Stimulated activated CD4-positive, alpha-beta T cell treated with anti-CD3 and anti-CD28 coated beads, Interleukin-4, amount 100 ng/mL, for 4 hours (primary cell): ENCODE results near the gene CAMKV.
A peak's percentile ranks its signal among the peaks of the same experiment; 100 is the strongest.
"Not testable (repeated sequence)": the region's sequence is repeated elsewhere in the genome, so short reads cannot be mapped to it uniquely, and the experiment has no call there.

Experiments used
- DNase-seq, 2 experiments: peaks; one replicate each; pipeline ENCODE4 v3.0.0-alpha.2; 2020

Gene CAMKV

DNA sequence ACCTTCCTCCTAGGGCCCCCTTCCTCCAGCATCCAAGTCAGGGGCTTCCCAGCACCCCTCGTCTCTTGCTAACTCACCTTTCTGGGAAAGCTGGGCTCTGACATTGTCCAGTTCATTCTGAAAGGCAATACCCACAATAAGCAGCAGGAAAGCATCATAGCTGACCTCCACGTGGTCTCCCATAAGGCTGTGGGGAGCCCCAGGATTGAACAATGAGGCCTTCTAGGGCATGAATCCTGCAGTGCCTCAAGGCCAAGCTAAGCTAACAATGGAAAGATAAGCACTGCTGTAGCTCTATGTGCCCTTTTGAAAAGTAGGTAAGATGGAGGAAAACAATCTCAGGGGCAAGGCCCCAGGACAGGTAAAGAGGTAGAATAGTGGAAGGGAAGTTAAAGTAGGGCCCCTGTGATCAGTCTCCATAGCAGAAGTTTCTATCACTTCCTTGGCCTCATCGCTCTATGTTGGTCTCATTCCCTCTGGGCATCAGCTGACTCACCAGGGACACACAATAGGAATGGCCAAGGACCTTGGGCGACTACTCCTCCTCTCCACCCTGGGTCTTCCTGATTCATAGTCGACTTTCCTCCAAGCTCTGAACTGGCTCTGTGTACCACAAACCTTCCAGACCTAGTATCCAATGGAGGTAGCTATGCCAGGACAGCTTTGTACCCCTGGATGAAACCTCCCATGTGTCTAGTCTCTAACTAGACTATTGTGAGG lies 25.1 kb downstream of the CAMKV start:
- no peak for DNase-seq

DNA sequence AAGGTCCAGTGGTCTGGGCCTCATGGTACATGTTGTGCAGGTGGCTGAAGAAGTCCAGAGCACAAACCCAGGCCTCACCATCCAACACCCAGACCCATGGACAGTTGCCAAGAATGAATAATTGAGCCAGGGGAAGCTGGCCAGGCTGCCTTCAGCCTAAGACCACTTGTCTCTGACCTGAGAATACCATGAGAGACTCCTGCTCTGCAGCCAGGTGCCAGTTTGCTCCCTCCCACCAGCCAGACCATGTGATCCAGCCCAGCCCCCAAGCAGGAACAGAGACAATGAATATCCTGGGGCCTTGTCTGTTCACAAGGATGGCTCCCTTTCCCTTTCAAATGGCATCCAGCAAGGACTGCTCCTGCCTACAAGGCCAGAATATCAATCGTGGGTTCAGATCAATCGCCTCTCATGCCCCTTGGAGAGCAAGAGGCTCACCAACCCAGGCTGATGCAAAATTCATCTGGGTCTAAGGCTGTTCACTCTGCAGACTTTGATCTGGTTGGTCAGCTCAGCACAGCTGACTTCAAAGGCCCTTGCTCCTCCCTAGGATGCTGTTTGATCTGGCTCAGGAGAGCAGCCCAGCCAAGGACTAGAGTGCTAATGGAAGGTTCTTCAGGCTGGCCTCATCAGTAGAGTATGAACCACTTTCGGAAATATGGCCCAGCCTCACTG lies 26.7 kb downstream of the CAMKV start:
- no peak for DNase-seq

DNA sequence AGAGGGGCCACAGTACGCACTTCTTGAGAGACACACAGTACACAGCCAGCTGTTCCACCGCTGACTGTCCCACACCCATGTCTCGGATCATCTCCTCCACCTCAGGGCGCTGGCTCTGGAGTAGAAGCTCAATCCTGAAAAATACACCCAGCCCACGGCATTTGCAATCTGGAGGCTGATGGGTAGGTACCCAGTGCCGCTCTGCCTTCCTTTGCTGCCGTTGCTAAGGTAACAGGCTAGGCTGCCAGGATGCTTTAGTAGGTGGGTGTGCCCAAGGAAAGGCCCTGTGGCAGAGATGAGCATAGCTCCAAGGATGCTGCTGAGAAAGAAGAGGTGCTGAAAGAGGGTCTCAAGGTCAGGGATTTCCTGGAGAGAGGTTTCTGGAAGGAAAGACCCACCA lies 27.9 kb downstream of the CAMKV start:
- no peak for DNase-seq

DNA sequence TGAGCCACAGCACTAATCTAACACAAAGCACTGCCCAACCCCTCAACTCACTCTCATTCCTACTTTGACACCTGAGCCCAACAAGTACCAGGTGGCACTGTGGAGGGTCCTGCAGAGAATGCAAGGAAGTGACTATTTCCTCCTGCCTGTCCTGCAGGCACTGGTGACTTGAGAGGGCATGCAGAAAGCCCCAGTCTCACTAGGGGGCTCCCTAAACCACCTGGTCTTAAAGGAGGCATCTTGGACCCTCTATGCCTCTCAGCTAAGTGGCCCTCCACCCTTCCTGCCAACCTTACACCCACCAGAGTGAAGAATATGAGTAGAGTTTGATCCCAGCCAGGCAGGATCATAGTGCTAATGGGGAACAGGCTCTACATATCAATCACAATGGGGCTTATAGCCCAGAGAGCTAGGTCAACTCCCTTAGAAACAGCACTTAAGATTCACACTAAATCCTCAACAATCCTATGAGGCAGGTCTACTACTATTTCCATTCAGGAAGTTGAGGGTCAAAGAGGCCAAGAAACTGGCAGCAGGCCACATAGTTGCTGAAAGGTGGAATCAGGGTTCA lies 28.5 kb downstream of the CAMKV start:
- no peak for DNase-seq

DNA sequence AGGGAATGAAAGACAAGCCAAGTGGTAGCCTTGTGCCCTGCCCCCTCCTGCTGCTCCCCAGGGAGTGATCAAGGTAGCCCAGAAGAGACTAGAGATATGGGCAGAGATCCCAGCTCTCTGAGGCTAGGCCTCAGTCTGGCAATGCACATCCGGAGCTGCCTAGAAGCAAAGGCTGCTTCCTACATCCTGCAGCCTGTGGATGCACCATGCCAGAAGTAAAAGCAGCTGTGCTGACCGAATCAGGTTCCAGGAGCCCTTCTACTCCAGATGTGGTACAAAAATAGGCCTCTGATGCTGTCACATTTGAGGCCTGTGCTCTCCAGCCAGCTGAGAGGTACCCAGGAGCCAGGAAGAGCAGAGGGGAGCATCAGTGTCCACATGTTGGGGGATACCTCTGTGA lies 29.3 kb downstream of the CAMKV start:
- DNase-seq, result no peak

DNA sequence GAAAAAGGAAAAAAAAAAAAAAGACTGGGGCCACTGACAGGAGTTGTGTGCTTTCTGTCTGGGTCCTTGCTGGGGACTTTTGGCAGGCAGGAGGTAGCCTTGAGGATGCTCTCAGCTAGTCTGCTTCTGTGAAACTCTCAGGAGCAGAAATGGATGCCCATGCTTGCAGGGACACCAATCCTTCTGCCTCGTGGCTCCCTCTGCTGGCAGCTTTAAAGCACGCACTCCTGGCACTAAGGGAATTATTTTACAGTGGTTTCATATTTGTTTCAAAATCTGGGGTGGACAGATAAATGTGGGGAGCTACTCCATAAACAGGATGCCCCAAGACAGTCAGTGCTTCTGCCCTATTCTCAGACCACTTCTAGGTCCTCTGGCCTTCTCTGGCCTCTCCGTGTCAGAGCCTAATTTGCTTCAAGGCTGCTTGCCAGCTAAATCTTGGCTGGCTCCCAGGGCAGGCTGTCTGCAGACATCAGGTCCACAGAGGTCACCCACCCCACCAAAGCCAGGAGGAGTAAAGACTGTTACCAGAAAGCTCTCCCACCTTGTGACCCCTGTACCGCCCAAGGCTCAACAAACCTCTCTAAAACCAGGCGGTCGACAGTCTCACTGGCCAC lies 30.4 kb downstream of the CAMKV start:
- DNase-seq, result peak; percentile 72 to 73

DNA sequence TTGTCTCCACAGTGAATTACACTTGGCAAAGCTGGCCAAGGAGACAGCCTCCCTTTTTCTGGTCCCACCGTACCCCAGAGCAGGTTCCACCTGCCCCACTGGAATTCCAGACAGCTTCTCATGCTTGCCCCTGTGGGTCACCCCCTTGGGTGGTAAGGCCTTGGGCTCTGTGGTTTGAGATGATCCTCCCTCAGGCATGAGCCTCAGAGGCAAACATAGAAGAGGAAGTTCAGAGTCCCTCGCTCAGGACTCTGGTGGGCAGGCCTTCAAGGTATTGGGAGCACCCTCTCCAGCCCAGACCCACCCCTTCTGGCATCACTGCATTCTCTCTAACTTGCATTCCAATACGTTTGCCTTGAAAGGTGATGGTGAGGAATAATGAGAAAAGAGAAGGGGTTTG lies 38.4 kb downstream of the CAMKV start:
- DNase-seq, result no peak

DNA sequence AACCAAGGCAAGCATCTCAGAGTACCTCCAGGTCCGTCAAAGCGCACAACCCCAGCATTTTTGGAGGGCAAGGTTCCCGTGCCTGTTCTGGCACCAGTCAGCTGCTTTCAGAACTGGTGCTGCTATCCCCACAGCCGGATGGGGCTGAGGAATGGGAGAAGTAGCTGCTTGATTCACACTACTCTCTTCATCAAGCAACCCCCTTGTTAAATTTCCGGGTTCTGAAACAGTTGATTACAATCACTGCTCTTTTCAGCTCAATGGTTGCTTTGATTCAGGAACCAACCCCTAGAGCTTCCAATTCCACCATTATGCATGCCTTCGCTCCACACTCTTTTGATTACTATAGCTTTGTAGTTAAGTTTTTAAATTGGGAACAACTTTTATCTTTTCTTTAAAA lies 43.7 kb downstream of the CAMKV start:
- DNase-seq, result no peak

DNA sequence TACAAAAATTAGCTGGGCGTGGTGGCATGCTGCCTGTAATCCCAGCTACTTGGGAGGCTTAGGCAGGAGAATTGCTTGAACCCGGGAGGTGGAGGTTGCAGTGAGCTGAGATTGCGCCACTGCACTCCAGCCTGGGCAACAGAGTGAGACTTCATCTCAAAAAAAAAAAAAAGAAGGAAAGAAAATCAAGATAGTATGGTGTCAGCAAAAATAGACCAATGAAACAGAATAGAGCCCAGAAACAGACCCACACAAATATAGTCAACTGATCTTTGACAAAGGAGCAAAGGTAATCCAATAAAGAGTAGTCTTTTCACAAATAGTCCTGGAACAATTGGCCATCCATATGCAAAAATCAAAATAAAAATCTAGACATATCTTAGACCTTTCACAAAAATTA lies 46.6 kb downstream of the CAMKV start:
- DNase-seq, result not testable (repeated sequence)

DNA sequence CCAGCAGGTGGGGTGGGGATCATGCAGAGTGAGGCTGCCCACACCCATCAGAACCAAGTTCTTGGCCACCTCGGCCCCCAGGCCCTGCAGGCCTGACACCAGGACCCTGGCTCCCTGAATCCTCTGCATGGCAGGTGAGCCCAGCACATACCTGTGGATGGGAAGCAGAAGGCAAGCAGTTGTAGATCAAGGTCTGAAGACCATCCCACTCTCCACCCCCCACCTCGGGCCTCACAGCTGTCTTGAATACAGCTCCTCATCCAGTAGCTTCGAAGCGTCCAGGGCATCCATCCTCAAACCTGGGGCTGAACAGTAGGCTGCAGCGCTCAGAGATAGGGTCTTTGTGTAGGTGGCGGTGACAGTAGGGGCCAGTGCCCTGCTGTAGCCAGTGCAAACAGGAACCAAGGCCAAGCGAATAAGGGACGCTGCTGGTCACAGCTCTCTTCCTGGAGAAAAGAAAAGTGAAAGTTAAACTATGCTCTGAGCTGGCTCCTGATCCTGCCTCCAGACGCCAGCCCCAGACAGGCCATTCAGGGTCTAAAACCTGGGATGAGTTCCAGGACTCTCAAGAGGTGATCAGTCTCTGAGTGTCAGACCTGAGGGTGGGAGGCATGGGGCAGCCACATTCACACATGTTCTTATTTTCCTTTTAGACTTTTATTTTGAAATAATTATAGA lies 56.1 kb downstream of the CAMKV start, which contains the start of gene UBA7:
Gene UBA7, minus strand, starts transcription at position 457 of the 678 bp plus-strand sequence. Its CDS starts 166 bp downstream, at position 291.
- DNase-seq, result peak; percentile 5 to 17

DNA sequence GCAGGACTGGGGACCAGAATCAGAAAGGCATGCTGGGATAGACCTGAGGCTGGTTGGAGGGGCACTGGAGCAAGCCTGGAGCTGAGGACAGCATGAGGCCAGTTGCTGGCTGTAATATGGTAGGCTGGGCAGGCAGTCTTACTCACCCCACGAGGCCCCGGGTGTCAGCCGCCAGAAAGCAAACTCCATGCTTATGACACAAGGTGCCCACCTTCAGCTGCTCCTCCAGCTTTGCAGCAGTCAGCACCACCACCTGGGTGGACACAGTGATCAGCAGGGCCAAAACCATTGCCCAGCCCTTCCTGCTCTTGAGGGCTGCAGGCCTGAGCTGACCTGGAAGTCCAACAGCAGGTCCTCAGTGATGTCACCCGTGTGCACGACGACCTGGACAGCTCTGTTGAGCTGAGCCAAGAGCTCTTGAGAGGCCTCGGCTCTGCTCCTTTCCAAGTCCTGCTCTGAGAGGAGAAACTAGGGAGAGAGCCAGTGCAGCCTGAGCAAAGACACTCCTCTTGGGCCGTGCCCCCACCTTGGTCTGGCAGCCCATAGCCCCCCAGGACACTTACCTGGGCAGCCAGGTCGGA lies 56.7 kb downstream of the CAMKV start:
- DNase-seq, result no peak
